ENCODE results near the gene SDS.

SDS gene, protein sequence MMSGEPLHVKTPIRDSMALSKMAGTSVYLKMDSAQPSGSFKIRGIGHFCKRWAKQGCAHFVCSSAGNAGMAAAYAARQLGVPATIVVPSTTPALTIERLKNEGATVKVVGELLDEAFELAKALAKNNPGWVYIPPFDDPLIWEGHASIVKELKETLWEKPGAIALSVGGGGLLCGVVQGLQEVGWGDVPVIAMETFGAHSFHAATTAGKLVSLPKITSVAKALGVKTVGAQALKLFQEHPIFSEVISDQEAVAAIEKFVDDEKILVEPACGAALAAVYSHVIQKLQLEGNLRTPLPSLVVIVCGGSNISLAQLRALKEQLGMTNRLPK

DNA sequence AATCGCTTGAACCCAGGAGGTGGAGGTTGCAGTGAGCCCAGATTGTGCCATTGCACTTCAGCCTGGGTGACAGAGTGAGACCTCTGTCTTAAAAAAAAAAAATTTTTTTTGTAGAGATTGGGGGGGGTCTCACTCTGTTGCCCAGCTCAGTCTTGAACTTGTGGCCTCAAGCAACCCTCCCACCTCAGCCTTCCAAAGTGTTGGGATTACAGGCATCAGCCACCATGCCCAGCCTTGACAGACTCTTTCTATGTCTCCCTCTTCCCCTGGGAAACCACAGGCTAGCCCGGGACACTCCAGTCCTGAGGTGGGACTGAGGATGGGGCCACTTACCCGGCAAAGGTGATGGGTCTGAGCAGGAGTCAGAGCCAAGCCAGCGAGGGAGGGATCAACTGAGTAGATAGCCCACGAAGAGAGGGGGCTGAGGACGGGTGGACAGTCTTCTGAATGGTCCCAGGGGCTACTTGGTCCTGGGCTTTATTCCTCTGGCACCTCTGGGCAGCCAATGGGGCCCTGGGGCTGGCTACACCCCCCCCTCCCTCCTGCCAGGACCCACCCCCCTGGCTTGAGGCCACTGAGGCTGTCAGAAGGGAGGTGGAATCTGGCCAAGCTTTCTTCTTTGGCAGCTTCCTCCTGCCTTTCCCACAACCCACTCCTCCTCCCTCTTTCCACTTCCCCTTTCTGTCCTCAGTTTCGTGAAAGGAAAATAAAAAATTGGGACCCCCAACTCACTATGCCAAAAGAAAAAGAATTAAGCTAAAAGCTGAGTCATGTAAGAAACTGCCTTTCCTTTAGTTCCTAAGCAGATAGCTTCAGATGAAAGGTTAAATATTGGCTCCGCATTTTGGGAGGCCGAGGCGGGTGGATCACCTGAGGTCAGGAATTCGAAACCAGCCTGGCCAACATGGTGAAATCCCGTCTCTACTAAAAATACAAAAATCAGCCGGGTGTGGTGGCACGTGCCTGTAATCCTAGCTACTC is at the start of gene SDS:
Gene SDS (minus strand): TSS at position 453 of the 981 bp plus-strand sequence. CDS start 4,179 bp downstream, outside the sequence.
- Histone ChIP-seq H3K27me3 (ENCODE audit: control insufficient read depth, insufficient read depth, low read length) (no peaks in the 10 kb centered on the region), H3K27ac (ENCODE audit: low read depth, low read length) (no peak within 1 kb of the TSS), H3K9me3 (ENCODE audit: control insufficient read depth, insufficient read depth, low read depth, low read length) (no peaks in the 10 kb centered on the region), H3K9ac (ENCODE audit: low read length) (no peak within 1 kb of the TSS), H3K4me3 (ENCODE audit: low read depth, low read length) (no peak within 1 kb of the TSS), H3K36me3 (ENCODE audit: control insufficient read depth, insufficient read depth, low read length) (no peaks in the 10 kb centered on the region), H3K4me1 (ENCODE audit: control insufficient read depth, insufficient read depth, low read length) (peaks cover 12% of the 10 kb centered on the region)

DNA sequence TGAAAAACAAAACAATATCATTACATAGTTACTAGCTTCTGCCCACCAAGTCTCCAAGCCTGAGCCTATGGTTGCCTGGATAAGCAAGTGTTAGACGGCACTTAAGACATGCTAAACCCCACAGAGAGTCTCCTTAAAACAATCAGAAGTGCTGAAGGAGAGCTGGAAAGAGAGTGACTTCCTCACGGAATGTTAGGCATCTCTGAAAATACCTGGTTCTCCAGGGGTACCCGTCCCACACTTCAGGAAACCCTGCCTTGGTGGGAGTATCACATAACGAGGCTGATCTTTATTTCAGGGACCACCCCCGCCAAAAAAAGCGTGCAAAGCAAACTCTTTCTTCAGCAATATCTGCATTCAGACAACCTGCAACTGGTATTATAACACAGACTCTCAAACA is 49.6 kb upstream of the SDS start:
- Histone ChIP-seq H3K4me1 (ENCODE audit: control insufficient read depth, insufficient read depth, low read length) (peaks cover 10% of the 10 kb centered on the region; the same call in 1 of the 2 replicates), H3K9ac (ENCODE audit: low read length) (no peak overlapping the region), H3K27ac (ENCODE audit: low read depth, low read length) (no peak overlapping the region), H3K36me3 (ENCODE audit: control insufficient read depth, insufficient read depth, low read length) (no peaks in the 10 kb centered on the region), H3K27me3 (ENCODE audit: control insufficient read depth, insufficient read depth, low read length) (peaks cover 17% of the 10 kb centered on the region), H3K4me3 (ENCODE audit: low read depth, low read length) (no peak overlapping the region), H3K9me3 (ENCODE audit: control insufficient read depth, insufficient read depth, low read depth, low read length) (no peaks in the 10 kb centered on the region)

GRCh38 chr12:113452458-113452857 is 48.8 kb upstream of the SDS start:
- Histone ChIP-seq H3K27me3 (ENCODE audit: control insufficient read depth, insufficient read depth, low read length) (peaks cover 8% of the 10 kb centered on the region; the same call in 1 of the 2 replicates), H3K9me3 (ENCODE audit: control insufficient read depth, insufficient read depth, low read depth, low read length) (no peaks in the 10 kb centered on the region), H3K4me3 (ENCODE audit: low read depth, low read length) (no peak overlapping the region), H3K27ac (ENCODE audit: low read depth, low read length) (no peak overlapping the region), H3K4me1 (ENCODE audit: control insufficient read depth, insufficient read depth, low read length) (peaks cover 10% of the 10 kb centered on the region; the same call in 1 of the 2 replicates), H3K9ac (ENCODE audit: low read length) (no peak overlapping the region), H3K36me3 (ENCODE audit: control insufficient read depth, insufficient read depth, low read length) (no peaks in the 10 kb centered on the region)

- Histone ChIP-seq H3K4me3 (ENCODE audit: low read depth, low read length) (no peak overlapping the region), H3K9ac (ENCODE audit: low read length) (no peak overlapping the region), H3K27ac (ENCODE audit: low read depth, low read length) (no peak overlapping the region), H3K27me3 (ENCODE audit: control insufficient read depth, insufficient read depth, low read length) (no peaks in the 10 kb centered on the region), H3K9me3 (ENCODE audit: control insufficient read depth, insufficient read depth, low read depth, low read length) (no peaks in the 10 kb centered on the region), H3K4me1 (ENCODE audit: control insufficient read depth, insufficient read depth, low read length) (no peaks in the 10 kb centered on the region), H3K36me3 (ENCODE audit: control insufficient read depth, insufficient read depth, low read length) (no peaks in the 10 kb centered on the region)
These were observed 46.2 kb upstream of the SDS start for GRCh38 chr12:113449839-113450238.

GRCh38 chr12:113449299-113449698 is 45.6 kb upstream of the SDS start:
- H3K4me1 ChIP-seq (ENCODE audit: control insufficient read depth, insufficient read depth, low read length) = no peaks in the 10 kb centered on the region
- H3K27me3 ChIP-seq (ENCODE audit: control insufficient read depth, insufficient read depth, low read length) = no peaks in the 10 kb centered on the region
- no peaks in the 10 kb centered on the region for H3K9me3 ChIP-seq (ENCODE audit: control insufficient read depth, insufficient read depth, low read depth, low read length)
- H3K36me3 ChIP-seq (ENCODE audit: control insufficient read depth, insufficient read depth, low read length) = no peaks in the 10 kb centered on the region
- H3K4me3 ChIP-seq (ENCODE audit: low read depth, low read length) = no peak overlapping the region
- no peak overlapping the region for H3K27ac ChIP-seq (ENCODE audit: low read depth, low read length)
- no peak overlapping the region for H3K9ac ChIP-seq (ENCODE audit: low read length)

GRCh38 chr12:113448873-113449272 is 45.2 kb upstream of the SDS start:
- H3K9ac ChIP-seq (ENCODE audit: low read length) = no peak overlapping the region
- H3K9me3 ChIP-seq (ENCODE audit: control insufficient read depth, insufficient read depth, low read depth, low read length) = no peaks in the 10 kb centered on the region
- no peak overlapping the region for H3K4me3 ChIP-seq (ENCODE audit: low read depth, low read length)
- H3K27me3 ChIP-seq (ENCODE audit: control insufficient read depth, insufficient read depth, low read length) = no peaks in the 10 kb centered on the region
- H3K27ac ChIP-seq (ENCODE audit: low read depth, low read length) = no peak overlapping the region
- H3K4me1 ChIP-seq (ENCODE audit: control insufficient read depth, insufficient read depth, low read length) = no peaks in the 10 kb centered on the region
- H3K36me3 ChIP-seq (ENCODE audit: control insufficient read depth, insufficient read depth, low read length) = no peaks in the 10 kb centered on the region

DNA sequence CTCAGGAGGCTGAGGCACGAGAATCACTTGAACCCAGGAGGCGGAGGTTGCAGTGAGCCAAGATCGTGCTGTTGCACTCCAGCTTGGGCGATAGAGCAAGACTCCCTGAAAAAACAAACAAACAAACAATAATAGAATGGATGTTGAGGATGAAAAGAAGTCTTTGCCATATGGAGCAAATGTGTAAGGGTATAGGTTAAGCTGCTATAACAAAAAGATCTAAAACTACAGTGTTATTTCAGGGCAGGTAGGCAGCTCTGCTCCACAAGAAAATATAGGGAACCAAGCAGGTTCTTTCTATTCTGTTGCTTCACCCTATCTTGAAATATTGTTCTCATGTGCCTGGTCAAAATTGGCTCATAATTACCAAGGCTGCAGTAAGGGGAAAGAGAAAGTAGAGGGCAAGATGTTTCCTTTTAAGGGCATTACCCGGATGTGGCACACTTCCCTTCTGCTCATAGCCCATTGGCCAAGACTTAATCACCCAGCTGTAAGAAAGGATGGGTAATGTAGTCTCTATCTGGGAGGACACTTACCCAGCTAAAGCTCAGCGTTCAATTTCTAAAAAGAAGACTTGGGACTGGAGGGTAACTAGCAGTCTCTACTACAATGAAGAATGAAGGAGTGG is 42.0 kb upstream of the SDS start:
- Histone ChIP-seq H3K9ac (ENCODE audit: low read length) (no peak overlapping the region), H3K27ac (ENCODE audit: low read depth, low read length) (no peak overlapping the region), H3K4me3 (ENCODE audit: low read depth, low read length) (no peak overlapping the region)

GRCh38 chr12:113443030-113443539 is 39.4 kb upstream of the SDS start:
- H3K36me3 ChIP-seq (ENCODE audit: control insufficient read depth, insufficient read depth, low read length) = no peaks in the 10 kb centered on the region
- H3K27me3 ChIP-seq (ENCODE audit: control insufficient read depth, insufficient read depth, low read length) = peaks cover 12% of the 10 kb centered on the region; the same call in 1 of the 2 replicates
- no peak overlapping the region for H3K4me3 ChIP-seq (ENCODE audit: low read depth, low read length)
- no peaks in the 10 kb centered on the region for H3K9me3 ChIP-seq (ENCODE audit: control insufficient read depth, insufficient read depth, low read depth, low read length)
- no peaks in the 10 kb centered on the region for H3K4me1 ChIP-seq (ENCODE audit: control insufficient read depth, insufficient read depth, low read length)
- H3K9ac ChIP-seq (ENCODE audit: low read length) = no peak overlapping the region
- no peak overlapping the region for H3K27ac ChIP-seq (ENCODE audit: low read depth, low read length)

More for the DNA sequence above, 42.0 kb upstream of the SDS start:
- H3K4me1 ChIP-seq (ENCODE audit: control insufficient read depth, insufficient read depth, low read length) = no peaks in the 10 kb centered on the region
- no peaks in the 10 kb centered on the region for H3K36me3 ChIP-seq (ENCODE audit: control insufficient read depth, insufficient read depth, low read length)
- no peaks in the 10 kb centered on the region for H3K9me3 ChIP-seq (ENCODE audit: control insufficient read depth, insufficient read depth, low read depth, low read length)
- H3K27me3 ChIP-seq (ENCODE audit: control insufficient read depth, insufficient read depth, low read length) = no peaks in the 10 kb centered on the region; the same call in 1 of the 2 replicates

DNA sequence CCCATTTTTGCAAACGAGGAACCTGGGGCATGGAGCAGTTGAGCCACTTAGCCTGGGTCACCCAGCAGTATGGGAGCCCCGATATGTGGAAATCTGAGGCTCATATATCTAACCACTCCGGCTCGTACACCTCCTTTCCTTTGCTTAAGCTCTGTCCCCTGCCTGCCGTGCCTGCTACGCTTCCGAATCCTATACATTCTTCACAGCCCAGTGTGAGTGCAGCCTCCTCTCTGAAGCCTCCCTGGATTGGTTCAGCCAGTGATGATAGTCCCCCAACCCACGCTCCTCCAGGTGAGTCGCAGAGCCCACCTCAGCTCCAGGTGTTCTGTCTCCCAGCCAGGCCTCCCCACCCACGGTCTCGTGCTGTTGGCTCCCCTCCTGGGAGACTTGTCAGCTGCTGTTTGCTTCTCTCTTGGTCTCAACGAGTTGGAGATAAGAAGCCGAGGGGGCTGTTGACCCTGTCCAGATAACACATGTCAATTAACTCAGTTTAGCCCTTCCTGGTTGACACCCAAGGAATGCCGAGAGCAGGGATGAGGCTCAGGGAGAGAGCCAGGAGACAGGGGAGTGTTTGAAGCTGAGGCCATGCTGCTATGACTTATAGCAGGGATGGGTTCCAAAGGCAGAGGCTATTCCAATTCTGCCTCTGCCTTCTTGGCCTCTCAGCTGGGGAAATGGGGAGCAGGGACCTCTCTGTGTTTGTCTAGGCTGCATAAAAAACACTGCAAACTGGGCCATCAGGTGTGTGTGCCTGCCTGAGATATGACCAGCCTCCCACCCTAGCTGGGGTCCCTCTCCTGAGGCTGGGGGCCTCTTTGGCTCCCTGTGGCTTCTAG is 37.5 kb upstream of the SDS start:
- H3K4me1 ChIP-seq (ENCODE audit: control insufficient read depth, insufficient read depth, low read length) = no peaks in the 10 kb centered on the region
- no peak overlapping the region for H3K9ac ChIP-seq (ENCODE audit: low read length)
- H3K27ac ChIP-seq (ENCODE audit: low read depth, low read length) = no peak overlapping the region
- no peaks in the 10 kb centered on the region for H3K9me3 ChIP-seq (ENCODE audit: control insufficient read depth, insufficient read depth, low read depth, low read length)
- peaks cover 18% of the 10 kb centered on the region; the same call in 1 of the 2 replicates for H3K27me3 ChIP-seq (ENCODE audit: control insufficient read depth, insufficient read depth, low read length)
- no peak overlapping the region for H3K4me3 ChIP-seq (ENCODE audit: low read depth, low read length)
- no peaks in the 10 kb centered on the region for H3K36me3 ChIP-seq (ENCODE audit: control insufficient read depth, insufficient read depth, low read length)

DNA sequence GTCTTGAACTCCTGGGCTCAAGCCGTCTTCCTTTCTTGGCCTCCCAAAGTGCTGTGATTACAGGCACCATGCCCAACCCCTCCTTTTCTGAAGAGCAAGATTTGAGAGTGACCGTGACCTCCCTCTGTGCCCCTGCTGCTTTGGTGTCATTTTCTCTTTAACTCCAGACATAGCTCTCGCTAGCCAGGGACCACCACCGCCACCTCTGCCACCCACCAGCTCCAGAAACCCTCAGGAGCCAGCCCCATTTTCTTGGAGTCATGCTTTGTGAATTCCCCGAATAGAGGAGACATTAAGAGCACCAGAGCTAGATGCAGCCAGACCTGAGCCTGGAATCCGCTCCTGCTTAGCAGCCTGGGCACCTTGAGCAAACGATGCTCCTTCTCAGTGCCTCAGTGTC is 36.6 kb upstream of the SDS start:
- H3K9me3 ChIP-seq (ENCODE audit: control insufficient read depth, insufficient read depth, low read depth, low read length) = no peaks in the 10 kb centered on the region
- no peaks in the 10 kb centered on the region for H3K4me1 ChIP-seq (ENCODE audit: control insufficient read depth, insufficient read depth, low read length)
- H3K27me3 ChIP-seq (ENCODE audit: control insufficient read depth, insufficient read depth, low read length) = peaks cover 18% of the 10 kb centered on the region; the same call in 1 of the 2 replicates
- H3K9ac ChIP-seq (ENCODE audit: low read length) = no peak overlapping the region
- no peak overlapping the region for H3K27ac ChIP-seq (ENCODE audit: low read depth, low read length)
- no peak overlapping the region for H3K4me3 ChIP-seq (ENCODE audit: low read depth, low read length)
- H3K36me3 ChIP-seq (ENCODE audit: control insufficient read depth, insufficient read depth, low read length) = no peaks in the 10 kb centered on the region
